Esophagus mucosa (tissue), 1 donor: ENCODE data around the gene MCOLN2. TPM values are rescaled to one million over a fixed set of nuclear protein-coding genes. Genes with fewer than 3 reads are reported as not detected.
"Not testable (repeated sequence)": the region's sequence is repeated elsewhere in the genome, so short reads cannot be mapped to it uniquely, and the experiment has no call there.

Source experiments
- ATAC-seq: fragments of 200-7000 bp; cut with Tn5 transposase; one replicate; pipeline ENCODE4 v1.9.1; 2020
- total RNA-seq: library from RNA; stranded (reverse); gene quantifications from one replicate; pipeline ENCODE4 v1.2.4, GENCODE V29; 2023
- donor health status: DM: yes; HTN: yes; CAD: no.

Gene MCOLN2
- 0.52 TPM for total RNA-seq

DNA sequence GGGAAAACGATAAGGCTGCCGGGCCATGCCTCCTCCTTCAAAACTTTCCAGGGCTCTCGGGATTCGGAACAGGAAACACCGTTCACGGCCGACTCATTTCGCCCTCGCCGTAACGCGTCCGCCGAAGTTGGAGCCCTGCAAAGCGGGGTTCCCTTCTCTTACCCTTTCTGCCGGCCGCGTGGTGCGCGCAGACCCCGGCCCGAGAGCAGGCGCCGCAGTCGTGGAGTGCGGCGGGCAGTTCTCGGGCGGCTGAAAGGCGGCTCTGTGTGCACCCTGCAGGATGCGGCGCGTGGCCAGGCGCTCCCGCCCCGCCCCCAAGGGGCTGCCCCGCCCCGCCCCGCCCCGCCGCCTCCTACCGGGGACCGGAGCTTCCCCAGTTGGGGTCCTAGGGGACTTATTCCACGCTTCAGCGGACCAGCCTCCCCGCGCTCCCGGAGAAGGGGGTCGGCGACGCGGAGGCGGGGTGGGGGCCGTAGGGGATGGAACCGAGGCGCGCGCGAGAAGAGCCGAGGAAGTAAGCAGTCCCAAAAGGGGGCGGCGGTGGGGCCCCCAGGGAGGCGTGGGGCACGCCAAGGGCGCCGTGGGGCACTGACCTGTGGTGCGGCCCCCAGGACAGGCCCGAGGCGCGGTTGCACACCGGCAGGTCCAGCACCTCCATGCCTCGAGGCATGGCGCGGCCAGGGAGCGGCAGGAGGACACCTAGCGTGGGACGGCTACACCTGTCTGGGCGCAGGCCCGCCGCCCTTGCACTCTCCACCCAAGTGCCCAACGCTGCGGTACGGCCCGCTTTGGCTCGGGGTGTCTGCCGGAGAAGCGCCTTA, at the start of gene MCOLN2:
Gene MCOLN2, minus strand, starts transcription at position 268 of the 821 bp plus-strand sequence. Its CDS starts 241 bp downstream, at position 27.
- ATAC-seq: peak; percentile 82

DNA sequence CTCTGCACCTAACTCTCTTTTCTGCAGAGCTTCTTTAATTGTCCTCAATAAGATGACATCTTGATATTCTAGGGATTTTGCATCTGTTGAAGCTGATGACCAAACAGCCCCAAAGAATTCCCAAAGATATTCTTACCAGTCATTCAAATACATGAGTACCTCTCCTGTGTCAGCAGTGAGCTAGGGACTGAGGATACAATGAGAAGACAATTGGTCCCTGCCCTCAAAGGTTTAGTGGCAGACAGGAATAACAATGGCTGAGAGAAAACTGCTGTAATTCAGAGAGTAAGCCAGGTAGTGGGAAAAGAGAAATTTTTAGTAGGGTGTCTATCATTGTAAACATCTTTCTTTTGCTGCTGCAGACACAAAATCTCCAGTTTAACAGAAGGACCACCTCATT, 45.5 kb upstream of the MCOLN2 start:
- no peak for ATAC-seq

DNA sequence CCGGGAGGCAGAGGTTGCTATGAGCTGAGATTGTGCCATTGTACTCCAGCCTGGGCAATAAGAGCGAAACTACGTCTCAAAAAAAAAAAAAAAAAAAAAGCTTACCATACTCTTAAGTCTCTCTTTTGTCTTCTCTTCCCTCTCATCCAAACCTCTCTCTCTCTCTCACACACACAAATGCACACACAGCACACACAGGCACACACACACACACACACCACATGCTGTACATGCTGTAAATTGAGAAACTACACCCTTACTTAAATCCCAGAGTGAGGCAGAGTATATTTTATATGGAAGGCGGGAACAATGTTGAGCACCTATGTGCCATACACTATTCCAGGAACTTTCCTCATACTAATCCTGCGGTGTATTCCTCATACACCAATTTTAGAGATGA, 44.9 kb upstream of the MCOLN2 start:
- ATAC-seq: no peak

DNA sequence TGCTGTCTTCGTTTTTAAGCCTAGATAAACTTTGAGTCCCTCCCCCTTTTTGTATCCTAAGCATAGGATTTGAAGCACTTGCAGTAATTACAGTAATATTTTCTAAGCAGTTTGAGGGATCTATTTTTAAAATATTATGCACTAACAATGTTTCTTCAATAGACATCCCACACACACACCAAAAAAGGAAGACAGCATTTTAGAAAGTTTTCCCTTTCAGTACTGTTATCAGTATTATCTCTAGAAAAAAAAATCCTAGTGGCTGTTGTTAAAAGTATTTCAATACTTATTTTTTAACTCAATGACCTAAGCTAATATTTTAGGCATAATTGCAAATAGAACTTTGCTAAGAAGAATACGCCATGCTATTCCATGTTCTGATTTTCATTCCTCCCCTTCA, 36.3 kb upstream of the MCOLN2 start:
- ATAC-seq: no peak

DNA sequence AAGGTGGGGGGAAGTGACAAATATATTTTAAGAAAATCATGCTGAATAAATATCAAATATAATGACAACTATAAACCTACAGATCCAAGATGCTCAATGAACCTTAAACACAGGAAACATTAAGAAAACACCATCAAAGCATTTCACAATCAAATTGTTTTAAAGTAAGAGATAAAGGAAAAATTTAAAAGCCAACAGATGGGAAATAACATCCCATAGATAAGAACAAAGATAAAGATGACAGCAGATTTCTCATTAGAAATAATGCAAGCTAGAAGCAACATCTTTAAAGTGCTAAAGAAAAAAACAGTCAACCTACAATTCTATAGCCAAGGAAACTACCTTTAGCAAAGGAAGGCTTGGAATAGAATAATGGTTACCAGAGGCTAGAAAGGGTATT, 33.6 kb upstream of the MCOLN2 start:
- ATAC-seq: no peak

DNA sequence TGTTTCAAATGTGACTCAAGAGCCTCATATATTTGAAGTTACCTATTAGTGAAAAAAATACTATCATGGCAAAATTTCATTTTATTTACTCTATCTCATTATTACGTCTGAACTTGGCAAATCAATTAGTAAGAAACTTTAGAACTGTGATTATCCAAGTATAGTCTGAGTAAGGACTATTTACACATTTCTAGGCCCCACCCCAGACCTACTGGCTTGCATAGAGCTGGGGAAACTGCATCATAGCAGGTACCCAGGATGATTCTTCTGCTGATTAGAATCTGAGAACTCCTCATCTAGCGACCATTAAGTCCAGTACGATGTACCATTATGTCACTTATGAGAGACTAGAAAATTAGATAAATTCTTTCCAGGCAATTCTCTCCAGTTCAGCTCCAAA, 31.2 kb upstream of the MCOLN2 start:
- no peak for ATAC-seq

DNA sequence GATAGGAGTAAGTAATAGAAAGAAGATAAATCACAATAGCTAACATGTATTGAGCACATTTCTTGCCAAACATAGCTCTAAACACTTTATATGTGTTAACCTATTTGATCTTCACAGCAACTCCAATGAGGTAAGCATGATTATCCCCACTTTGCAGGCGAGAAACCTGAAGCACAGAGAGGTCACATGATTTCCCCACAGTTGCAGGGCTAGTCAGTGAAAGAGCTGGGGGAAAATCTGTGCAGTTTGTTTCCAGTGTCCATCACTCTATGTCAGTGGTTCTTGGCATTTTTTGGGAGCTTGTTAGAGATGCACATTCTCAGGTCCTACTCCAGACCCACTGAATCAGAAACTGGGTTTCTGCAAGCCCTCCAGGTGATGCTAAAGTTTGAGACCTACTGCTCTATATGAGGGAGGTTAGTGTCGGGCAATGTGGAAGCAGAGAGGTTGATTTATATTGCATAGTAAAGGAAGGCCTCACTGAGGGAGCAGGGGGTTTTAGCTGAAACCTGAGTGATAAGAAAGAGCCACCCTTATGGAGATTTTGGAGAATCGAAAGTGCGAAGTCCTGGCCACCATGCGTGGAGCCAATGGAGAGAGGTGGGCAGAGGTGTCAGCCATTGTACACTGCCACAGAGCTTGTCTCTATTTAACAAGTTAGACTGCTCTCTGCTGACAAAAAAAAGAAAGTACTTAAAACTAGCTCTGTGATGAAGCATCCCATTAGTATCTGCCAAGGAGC, 30.5 kb upstream of the MCOLN2 start:
- ATAC-seq: peak; percentile 49

DNA sequence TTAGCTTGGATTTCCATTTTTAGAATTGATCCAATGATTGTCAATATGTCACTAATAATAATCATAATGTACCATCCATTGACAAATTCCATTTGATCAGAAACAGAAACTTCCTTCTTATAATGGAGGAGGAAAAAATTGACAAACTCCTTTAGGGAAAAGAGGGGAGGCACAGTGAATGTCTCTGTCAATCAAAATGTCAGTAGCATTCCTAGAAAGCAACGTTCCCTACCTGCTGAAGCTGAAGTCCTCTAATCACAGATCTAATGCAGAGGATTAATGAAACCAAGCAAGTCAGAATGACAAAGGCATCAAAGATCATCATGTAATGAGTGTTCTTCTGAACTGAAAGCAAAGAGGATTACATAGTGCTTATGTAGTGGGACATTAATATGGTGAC, 29.0 kb upstream of the MCOLN2 start:
- no peak for ATAC-seq

DNA sequence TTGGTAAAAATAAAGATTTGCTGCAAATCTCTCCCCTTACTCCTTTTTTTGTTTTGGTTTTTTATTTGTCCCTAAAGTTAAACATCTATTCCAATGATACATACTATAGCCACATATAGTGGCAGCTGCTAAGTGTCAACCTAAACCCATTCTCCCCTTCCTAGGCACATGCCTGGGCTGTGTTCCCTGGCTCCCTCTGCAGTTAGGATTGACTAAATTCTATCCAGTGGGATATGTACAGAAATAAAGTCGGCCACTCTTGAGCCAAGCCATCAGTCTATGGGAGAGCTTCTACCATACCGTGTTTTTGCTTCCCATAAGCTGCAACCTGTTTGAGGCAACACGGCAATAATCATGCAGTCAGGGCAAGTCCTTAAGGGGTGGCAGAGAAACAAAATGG, 27.8 kb upstream of the MCOLN2 start:
- ATAC-seq: no peak

DNA sequence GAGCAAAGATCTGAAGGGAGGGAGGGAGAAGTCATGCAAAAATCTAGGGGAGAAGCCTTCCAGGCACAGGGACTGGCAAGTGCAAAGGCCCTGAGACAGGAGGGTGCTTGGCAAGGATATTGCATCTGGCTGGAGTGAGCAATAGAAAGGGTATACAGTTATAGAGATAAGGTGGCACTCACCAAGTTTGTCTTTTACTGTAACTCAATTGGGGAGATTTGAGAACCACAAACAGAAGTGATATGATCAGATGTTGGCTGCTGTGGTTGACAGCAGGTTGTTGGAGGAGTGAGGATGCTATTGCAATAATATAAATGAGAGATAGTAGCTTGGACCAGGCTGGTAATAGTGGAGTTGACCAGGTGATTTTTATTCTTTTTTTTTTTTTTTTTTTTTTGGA, 25.8 kb upstream of the MCOLN2 start:
- no peak for ATAC-seq

DNA sequence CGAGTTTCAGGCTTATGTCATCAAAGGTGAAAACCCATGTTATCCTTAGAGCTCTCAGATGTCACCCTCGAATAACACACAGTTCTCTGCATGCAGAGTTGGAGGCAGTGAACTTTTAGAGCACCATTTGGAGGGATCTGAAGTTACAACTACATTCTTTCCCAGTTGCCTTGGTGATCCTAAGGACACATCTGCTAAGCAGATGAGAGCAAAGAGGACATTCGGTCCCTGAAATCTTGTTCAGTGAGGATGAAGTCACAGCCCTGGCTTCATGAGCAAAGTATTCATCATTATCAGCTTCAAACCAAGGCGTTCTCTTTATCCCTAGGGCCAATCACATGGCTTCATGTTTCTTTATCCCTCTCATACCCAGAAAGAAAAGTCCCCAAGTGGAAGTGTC, 23.1 kb upstream of the MCOLN2 start:
- no peak for ATAC-seq

DNA sequence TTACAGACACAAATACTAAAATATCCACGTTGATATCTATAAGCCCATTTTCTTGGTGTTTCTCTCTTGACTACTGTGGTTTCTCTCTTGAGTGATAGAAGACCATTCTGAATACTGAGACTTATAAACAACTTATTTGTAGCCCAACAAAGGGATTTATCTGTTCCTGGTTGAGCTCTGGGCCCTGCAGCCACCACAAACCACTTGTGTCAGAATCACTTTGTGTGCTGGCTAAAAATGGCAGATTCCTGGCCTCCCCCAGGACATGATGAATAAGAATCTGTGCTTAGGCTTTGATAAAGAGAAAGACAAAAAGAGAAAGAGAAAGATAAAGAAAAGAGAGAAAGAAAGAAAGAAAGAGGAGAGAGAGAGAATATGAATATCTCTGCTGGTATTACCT, 18.9 kb upstream of the MCOLN2 start:
- no peak for ATAC-seq

DNA sequence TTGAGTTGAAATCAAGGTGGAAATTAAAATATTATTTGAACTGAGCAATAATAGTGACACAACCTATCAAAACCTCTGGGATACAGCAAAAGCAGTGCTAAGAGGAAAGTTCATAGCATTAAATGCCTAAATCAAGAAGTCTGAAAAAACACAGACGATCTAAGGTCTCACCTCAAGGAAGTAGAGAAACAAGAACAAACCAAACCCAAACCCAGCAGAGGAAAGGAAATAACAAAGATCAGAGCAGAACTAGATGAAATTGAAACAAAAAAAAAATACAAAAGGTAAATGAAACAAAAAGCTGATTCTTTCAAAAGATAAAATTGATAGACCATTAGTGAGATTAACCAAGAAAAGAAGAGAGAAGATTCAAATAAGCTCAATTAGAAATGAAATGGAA, 8.7 kb upstream of the MCOLN2 start:
- not testable (repeated sequence) for ATAC-seq

DNA sequence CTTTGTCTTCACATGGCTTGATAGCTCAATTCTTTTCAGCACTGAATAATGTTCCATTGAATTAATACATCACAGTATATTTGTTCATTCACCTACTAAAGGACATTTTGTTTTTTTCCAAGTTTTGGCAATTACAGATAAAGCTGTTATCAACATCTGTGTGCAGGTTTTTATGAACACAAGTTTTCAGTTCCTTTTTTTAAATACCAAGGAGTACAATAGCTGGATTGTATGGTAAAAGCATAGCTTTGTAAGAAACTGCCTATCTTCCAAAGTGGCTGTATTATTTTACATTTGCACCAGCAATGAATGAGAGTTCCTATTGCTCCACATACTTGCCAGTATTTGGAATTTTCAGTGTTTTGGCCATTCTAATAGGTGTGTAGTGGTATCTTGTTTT, 4.8 kb upstream of the MCOLN2 start:
- no peak for ATAC-seq

DNA sequence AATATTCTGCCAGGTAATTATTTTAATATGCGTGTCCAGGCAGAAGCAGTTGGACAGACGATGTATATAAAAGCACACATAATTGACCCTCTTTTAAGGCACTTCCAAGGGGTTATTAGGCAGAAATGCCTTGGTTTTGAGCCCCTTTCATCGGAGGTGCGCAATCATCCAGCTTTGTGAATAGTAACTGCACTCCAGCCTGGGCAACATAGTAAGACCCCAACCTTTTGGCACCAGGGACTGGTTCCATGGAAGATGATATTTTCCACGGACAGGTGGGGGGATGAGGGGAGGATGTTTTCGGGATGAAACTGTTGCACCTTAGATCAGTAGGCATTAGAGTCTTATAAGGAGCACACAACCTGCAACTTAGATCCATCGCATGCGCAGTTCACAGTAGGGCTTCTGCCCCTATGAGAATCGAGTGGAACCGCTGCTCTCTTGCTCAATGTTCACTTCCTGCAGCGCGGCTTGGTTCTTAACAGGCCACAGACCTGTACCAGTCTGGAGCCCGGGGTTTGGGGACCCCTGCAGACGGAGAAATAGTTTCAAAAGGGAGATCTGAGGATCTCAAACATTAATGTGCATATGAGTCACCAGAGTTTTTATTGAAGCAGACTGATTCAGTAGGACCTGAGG, 1.8 kb upstream of the MCOLN2 start:
- peak; percentile 16 for ATAC-seq

DNA sequence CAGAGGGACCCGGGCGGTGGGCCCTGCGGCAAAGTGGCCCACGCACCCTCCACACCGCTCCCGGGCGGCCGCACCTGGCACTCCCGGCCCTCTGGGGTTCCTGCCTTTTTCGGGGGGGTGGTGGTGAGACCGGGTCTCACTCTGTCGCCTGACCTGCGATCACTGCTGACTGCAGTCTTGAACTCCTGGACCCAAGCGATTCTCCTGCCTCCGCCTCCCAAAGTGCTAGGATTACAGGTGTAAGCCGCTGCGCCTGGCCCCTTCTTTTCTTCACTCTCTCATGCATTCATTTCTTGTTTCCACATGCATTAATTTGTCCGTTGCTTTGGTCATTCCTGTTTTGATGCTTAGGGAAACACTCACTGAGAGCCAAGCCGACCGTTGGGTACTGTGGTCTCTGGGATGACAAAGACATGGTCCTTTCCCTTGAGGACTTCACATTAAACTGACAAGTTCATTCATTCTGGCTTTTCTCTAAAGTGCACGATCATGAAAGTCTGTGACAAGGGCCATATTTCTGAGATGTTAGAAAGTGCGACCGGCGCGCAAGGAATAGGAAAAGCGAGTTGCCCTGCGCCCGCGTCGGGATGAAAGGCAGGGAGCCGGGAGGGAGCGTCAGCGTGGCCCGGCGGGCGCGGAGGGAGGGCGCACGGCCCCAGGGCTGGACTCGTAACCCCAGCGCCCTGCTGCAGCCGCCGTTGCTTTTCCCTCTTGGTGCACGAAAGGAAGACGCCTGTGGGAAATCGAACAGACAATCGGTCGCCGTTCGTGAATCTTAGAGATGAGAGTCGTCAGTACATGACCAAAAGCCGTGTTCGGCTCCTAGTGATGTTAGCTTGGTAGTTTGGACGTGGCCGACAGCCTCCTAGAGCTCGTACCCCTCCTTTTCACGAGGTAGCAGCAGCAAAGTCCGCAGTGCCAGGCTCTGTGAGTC, 1.0 kb upstream of the MCOLN2 start:
- no peak for ATAC-seq

DNA sequence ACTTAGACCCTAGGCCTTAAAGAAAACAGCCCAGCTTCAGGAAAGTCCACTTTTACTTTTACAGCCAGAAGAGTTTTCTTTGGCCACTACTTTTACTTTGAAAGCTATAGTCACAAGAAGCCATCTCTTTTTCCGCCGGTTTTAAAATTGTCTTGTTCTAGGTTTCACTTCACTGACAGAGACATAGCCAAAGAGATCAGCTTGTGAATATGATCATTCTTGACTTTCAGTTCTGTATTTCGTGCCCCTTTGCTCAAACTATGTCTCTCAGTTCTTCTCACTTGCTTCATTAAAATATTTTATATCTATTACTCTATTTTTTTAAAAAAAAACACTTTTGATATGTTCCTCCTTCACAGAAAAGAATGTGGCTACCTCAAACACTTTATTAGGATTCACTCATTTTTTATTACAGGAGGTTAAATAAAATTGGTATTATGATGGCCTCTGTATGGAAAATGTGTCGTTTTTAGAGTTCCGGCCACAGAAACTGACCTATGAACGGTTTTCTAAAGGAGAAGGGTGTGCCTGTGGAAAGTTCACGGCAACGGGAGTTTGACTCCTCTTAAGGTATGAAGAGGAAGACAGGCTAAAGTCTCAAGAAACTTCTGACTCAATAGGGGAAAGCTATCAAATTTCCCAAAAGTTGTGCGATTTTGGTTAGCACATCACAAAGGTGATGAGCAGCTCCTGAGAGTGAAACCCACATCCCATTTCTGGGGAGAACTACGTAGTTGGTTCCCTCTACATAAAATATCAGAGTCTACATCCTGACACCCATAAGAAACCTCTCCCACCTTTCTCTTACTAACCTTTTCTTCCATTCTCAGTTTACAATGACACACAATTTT, 1.2 kb downstream of the MCOLN2 start:
- no peak for ATAC-seq

DNA sequence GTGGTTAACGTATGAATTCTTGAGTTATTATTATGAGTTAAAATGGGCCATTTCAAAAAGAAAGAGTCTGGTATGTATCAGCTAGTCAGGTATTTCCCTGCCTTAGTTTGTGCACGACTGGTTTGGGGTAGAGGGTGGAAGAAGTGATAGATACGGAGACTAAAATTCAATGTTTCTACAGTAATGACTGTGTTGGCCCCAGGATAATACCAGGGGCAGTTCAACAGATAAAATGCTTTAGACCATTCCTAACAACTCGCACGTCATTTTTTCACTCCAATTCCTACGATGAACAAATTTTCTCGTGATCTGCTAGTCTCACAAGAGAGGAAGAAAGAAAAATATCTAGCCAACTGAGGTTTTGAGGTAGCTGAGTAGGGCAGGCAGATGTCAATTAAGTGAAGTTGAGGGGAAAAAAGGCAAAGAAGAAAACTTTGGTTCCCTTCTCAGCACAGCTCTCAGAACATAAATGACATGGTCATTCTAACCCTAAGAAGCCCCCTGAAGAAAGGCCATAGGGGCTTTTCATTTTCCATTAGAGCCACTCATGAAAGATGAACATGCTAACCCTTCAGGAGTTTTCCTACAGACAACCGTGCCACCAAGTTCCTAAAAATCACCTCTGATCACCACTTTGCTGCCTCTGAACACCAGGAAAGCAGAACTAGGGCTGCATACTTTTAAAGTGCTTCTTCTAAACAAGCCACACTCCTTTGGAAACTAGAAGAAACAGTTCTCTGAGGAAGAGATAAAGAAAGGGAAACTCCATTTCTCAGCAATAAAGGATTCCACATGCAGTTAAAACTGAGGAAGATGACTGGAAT, 5.6 kb downstream of the MCOLN2 start:
- ATAC-seq: no peak

DNA sequence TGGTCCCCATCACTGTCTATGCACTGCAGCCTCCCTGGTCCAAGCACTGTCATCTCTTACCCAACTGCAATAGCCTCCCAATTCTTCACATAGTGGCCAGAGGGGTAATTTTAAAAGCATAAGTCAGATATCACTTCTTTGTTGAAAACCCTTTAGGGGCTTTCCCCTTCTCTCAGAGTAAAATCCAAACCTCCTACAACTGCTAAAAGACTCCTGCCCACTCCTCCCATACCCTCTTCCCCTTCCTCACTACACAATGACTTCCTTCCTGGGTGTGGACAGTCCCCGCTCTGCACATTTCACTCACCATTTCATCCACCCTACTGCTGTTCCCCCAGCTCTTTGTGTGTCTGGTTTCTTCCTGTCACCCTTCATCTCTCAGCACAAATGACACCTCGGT, 8.3 kb downstream of the MCOLN2 start:
- no peak for ATAC-seq

DNA sequence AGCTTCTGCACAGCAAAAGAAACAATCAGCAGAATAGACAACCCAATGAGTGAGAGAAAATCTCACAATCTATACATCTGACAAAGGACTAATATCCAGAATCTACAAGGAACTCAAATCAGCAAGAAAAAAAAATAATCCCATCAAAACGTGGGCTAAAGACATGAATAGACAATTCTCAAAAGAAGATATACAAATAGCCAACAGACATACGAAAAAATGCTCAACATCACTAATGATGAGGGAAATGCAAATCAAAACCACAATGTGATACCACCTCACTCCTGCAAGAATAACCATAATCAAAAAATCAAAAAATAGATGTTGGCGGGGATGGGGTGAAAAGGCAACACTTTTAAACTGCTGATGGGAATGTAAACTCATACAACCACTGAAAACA, 10.4 kb downstream of the MCOLN2 start:
- not testable (repeated sequence) for ATAC-seq

DNA sequence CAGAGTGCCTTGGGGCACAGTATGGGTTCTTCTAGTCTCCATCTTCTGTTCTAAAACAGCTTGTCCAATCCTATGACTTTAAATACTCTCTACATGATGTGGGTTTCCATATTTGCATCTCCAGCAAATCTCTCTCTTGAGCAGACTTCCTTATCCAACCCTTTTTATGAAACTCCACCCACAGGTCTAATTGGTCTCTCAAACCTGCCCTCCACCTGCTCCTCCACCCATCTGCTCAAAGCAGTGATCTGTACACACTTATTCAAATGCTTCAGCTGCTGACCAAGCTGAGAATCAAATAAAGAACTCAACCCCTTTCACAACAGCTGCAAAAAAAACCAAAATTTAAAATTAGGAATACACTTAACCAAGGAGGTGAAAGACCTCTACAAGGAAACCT, 11.5 kb downstream of the MCOLN2 start:
- no peak for ATAC-seq
